Measurements from ENCODE around the gene E4F1.

E4F1 gene, protein sequence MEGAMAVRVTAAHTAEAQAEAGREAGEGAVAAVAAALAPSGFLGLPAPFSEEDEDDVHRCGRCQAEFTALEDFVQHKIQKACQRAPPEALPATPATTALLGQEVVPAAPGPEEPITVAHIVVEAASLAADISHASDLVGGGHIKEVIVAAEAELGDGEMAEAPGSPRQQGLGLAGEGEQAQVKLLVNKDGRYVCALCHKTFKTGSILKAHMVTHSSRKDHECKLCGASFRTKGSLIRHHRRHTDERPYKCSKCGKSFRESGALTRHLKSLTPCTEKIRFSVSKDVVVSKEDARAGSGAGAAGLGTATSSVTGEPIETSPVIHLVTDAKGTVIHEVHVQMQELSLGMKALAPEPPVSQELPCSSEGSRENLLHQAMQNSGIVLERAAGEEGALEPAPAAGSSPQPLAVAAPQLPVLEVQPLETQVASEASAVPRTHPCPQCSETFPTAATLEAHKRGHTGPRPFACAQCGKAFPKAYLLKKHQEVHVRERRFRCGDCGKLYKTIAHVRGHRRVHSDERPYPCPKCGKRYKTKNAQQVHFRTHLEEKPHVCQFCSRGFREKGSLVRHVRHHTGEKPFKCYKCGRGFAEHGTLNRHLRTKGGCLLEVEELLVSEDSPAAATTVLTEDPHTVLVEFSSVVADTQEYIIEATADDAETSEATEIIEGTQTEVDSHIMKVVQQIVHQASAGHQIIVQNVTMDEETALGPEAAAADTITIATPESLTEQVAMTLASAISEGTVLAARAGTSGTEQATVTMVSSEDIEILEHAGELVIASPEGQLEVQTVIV

DNA sequence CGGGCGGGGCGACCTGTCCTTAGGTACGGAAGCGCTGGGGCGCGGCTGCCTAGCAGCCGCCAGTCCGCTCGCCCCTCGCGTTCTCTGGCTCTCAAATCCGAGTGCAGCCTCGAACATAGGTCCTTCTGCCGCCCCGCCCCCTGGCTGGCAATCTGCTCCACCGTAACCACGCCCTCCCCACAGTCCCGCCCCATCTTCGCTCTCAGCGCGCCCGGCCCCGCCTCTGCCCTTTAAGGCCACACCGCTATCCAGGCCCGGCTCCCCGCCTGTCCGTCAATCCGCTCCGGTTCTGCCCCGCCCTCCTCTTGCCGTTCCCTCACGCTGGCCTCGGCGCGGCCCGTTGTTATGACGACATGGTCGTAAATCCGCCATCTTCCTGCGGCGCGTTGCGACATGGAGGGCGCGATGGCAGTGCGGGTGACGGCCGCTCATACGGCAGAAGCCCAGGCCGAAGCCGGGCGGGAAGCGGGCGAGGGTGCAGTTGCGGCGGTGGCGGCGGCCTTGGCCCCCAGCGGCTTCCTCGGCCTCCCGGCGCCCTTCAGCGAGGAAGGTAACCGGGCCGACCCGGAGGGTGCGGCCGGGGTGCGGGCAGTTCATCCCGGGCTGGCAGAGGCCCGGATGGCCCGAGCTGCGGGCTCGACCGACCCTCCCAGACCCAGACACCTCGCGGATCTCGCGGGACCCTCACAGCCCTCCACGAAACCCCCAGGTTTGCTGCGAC, at the start of gene E4F1:
E4F1 (plus strand) TSS at position 371 of the 721 bp plus-strand sequence; CDS start at position 394, 23 bp downstream.
- H3K4me3 ChIP-seq, result peak within 1 kb of the TSS; percentile 84
- TF ChIP-seq, protein P1, sequence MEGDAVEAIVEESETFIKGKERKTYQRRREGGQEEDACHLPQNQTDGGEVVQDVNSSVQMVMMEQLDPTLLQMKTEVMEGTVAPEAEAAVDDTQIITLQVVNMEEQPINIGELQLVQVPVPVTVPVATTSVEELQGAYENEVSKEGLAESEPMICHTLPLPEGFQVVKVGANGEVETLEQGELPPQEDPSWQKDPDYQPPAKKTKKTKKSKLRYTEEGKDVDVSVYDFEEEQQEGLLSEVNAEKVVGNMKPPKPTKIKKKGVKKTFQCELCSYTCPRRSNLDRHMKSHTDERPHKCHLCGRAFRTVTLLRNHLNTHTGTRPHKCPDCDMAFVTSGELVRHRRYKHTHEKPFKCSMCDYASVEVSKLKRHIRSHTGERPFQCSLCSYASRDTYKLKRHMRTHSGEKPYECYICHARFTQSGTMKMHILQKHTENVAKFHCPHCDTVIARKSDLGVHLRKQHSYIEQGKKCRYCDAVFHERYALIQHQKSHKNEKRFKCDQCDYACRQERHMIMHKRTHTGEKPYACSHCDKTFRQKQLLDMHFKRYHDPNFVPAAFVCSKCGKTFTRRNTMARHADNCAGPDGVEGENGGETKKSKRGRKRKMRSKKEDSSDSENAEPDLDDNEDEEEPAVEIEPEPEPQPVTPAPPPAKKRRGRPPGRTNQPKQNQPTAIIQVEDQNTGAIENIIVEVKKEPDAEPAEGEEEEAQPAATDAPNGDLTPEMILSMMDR (IDR thresholded peaks at IDR 0.05), result no peak
- peak; percentile 100 for DNase-seq (ENCODE audit: low spot score)
- peak within 1 kb of the TSS; percentile 74 to 91 for H3K27ac ChIP-seq

DNA sequence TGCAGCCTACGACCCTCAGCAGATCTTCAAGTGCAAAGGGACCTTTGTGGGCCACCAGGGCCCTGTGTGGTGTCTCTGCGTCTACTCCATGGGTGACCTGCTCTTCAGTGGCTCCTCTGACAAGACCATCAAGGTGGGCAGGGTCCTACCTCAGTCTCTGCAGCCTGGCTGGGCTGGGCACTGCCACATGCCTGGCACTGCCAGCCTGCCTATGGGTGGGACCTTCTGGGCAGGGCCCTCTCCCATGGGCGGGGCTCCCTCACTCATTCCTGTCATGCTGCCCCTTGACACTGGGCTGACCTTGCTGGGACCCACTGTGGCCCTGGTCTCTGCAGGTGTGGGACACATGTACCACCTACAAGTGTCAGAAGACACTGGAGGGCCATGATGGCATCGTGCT, 49.5 kb upstream of the E4F1 start:
- no peak for DNase-seq (ENCODE audit: low spot score)
- TF ChIP-seq, protein P1 (IDR thresholded peaks at IDR 0.05), result no peak
- H3K27ac ChIP-seq, result no peak overlapping the region
- no peak overlapping the region for H3K4me3 ChIP-seq

DNA sequence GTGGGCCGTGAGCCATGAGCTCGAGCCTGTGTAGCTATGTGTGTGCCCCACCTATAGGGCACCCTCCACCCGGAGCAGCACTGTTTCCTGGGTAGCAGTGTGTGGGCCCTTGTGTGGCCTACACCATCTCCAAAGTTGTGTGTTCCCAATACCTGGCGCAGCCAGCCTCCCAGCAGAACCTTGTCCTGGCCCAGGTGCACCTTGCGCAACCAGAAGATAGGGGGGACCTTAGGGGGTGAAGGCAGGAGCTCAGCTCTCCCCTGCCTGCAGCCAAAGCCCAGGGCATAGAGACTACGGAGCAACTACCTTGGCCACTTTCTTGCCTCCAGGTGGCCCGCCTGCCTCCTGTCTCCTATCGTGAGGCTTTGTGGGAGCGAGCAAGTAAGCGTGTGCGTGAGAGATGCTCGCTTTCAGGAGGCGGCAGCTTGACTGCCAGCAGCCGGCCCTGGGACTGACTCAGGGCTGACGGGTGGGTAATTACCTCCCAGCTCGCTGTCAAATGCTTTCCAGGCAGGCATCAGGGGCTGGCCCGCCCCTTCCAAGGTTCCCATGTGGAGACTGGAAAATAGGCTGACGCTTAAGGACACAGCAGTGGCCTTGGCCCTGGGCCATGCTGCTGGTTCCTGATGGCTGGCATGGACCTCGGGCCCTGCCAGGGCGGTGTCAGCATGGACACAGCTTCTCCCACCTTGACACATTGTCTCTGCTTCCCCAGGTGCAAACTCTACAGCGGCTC, 48.8 kb upstream of the E4F1 start:
- H3K27ac ChIP-seq, result no peak overlapping the region

DNA sequence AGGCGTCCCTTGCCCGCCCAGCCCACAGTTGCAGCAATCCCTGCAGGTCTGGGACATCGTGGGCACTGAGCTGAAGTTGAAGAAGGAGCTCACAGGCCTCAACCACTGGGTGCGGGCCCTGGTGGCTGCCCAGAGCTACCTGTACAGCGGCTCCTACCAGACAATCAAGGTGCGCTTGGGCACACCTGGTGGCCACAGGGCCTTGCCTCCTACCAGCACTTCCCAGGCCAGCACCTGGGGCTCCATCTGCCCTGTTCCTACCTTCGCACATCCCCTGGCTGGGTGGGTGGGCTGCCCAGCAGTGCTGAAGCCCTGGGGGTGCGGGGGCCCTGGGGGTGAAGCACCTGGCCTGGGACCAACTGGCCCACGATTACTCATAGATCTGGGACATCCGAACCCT, 47.9 kb upstream of the E4F1 start:
- TF ChIP-seq, protein P1 (IDR thresholded peaks at IDR 0.05), result no peak
- H3K27ac ChIP-seq, result no peak overlapping the region
- DNase-seq (ENCODE audit: low spot score), result no peak
- no peak overlapping the region for H3K4me3 ChIP-seq

More for the DNA sequence above, 48.8 kb upstream of the E4F1 start:
- no peak for DNase-seq (ENCODE audit: low spot score)
- H3K4me3 ChIP-seq, result no peak overlapping the region
- TF ChIP-seq, protein P1 (IDR thresholded peaks at IDR 0.05), result no peak

DNA sequence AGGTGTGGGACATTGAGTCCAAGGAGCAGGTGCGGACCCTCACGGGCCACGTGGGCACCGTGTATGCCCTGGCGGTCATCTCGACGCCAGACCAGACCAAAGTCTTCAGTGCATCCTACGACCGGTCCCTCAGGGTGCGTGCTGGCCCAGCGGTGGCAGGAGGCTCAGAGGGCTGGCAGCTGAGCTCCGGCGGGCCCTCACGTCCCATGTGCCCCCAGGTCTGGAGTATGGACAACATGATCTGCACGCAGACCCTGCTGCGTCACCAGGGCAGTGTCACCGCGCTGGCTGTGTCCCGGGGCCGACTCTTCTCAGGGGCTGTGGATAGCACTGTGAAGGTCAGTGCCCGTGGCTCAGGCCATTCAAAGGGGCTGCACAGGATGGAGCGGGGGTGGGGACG, 47.3 kb upstream of the E4F1 start:
- Histone ChIP-seq H3K27ac (no peak overlapping the region), H3K4me3 (no peak overlapping the region)
- DNase-seq (ENCODE audit: low spot score), result no peak
- TF ChIP-seq, protein P1 (IDR thresholded peaks at IDR 0.05), result no peak

DNA sequence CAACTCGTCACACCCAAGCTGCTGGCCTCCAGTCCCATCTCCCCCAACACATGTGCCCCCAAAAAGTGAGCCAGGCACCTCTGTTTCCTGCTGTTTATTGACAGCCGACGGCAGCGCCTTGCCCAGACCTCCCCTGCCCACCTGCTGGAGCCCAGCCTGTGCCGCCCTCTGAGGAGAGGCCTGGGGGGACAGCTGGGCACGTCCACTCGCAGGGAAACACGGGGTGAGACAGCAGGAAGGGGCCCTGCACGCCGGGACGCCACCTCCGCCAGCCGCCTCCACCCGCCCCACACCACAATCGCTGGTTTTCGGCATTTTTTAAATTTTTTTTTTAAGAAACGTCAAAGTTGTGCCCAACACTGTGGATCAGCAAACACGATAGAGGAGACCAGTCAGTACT, 46.3 kb upstream of the E4F1 start:
- TF ChIP-seq, protein P1 (IDR thresholded peaks at IDR 0.05), result no peak
- Histone ChIP-seq H3K4me3 (no peak overlapping the region), H3K27ac (no peak overlapping the region)
- DNase-seq (ENCODE audit: low spot score), result no peak

Measured in coronary artery (tissue), 2 donors.